ENCODE measurements around the gene WDR64. TPM values are rescaled to one million over a fixed set of nuclear protein-coding genes. Genes with fewer than 3 reads are reported as not detected.
"Not testable (repeated sequence)": the region's sequence is repeated elsewhere in the genome, so short reads cannot be mapped to it uniquely, and the experiment has no call there.

The WDR64 gene
- total RNA-seq, 3 donors from 2014 or later: 0.25 TPM; not detected in 2

DNA sequence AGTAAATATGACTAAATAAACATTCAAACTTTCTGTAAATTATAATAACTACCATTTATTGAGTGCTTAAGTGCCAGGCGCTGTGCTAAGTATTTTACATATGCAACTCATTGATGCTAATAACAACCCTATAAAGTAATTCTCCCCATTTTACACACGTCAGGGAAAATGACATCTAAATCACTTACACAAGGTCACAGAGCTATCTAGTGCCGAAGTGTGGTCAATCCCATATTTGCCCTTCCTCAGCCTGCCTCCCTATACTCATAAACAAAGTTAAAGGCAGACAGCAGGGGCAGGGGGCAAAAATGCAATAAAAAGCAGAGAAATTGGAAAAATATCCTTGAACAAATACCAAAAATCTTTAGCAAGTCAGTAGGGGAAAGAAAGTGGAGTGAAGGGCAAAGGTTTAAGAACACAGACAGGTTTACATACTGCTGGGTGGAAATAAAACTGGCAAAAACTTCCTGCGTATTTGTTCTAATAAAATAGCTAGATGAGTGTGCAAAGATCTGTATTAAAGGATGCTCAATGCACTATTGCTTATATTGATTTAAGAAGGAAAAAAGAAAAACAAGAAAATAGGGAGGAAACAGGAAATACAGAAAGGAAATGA is 72.8 kb downstream of the WDR64 start:
- TF ChIP-seq, protein P1, sequence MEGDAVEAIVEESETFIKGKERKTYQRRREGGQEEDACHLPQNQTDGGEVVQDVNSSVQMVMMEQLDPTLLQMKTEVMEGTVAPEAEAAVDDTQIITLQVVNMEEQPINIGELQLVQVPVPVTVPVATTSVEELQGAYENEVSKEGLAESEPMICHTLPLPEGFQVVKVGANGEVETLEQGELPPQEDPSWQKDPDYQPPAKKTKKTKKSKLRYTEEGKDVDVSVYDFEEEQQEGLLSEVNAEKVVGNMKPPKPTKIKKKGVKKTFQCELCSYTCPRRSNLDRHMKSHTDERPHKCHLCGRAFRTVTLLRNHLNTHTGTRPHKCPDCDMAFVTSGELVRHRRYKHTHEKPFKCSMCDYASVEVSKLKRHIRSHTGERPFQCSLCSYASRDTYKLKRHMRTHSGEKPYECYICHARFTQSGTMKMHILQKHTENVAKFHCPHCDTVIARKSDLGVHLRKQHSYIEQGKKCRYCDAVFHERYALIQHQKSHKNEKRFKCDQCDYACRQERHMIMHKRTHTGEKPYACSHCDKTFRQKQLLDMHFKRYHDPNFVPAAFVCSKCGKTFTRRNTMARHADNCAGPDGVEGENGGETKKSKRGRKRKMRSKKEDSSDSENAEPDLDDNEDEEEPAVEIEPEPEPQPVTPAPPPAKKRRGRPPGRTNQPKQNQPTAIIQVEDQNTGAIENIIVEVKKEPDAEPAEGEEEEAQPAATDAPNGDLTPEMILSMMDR (IDR thresholded peaks at IDR 0.05): no peak
- H3K36me3 ChIP-seq (ENCODE audit: low read depth): no peaks in the 10 kb centered on the region
- H3K4me1 ChIP-seq (ENCODE audit: low read depth): no peaks in the 10 kb centered on the region
- intact Hi-C loops (cut with DNase I, micrococcal nuclease): no loop called here
- DNase-seq (no peak), ATAC-seq (no peak)
- no peaks in the 10 kb centered on the region for H3K9me3 ChIP-seq
- H3K4me3 ChIP-seq: no peak overlapping the region

DNA sequence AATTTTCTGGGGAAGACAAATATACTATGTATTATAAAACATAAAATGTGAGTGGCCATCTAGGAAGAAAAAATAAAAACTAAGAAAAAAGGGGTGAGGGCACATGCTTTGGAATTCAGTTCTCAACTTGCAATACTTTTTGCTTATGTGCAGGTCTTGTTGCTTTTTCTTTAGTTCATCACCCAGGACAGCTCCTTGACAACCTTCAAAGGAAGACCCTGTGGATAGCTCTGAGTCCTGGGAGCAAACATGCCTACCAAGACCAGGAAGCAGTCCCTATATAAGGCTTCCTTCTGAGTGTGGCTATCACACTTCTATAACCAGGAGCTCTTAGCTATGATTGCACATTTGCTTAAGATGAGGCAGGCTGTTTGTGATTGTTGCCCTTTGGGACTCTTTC is 78.0 kb downstream of the WDR64 start:
- Histone ChIP-seq H3K36me3 (ENCODE audit: low read depth) (no peaks in the 10 kb centered on the region), H3K9me3 (no peaks in the 10 kb centered on the region), H3K4me1 (ENCODE audit: low read depth) (no peaks in the 10 kb centered on the region), H3K4me3 (no peak overlapping the region)
- TF ChIP-seq, protein P1 (IDR thresholded peaks at IDR 0.05): no peak
- ATAC-seq (no peak), DNase-seq (no peak)
- intact Hi-C loops (cut with DNase I, micrococcal nuclease): no loop called here

DNA sequence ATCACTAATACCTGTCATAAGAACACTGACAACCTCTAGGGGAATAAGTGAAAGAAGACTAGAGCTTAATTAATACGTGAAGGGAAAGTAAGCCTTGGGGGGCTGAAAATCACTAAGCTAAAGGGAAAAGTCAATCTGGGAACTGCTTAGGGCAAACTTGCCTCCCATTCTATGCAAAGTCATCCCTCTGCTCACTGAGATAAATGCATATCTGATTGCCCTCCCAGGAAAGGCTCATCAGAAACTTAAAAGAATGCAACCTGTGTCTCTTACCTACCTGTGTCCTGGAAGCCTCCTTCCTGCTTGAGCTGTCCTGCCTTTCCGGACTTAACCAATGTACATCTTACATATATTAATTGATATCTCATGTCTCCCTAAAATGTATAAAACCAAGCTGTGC is 81.8 kb downstream of the WDR64 start:
- DNase-seq: no peak
- intact Hi-C loops (cut with DNase I, micrococcal nuclease): no loop called here
- Histone ChIP-seq H3K4me3 (no peak overlapping the region), H3K9me3 (no peaks in the 10 kb centered on the region), H3K4me1 (ENCODE audit: low read depth) (no peaks in the 10 kb centered on the region), H3K36me3 (ENCODE audit: low read depth) (no peaks in the 10 kb centered on the region)
- TF ChIP-seq, protein P1 (IDR thresholded peaks at IDR 0.05): no peak
- ATAC-seq: no peak

DNA sequence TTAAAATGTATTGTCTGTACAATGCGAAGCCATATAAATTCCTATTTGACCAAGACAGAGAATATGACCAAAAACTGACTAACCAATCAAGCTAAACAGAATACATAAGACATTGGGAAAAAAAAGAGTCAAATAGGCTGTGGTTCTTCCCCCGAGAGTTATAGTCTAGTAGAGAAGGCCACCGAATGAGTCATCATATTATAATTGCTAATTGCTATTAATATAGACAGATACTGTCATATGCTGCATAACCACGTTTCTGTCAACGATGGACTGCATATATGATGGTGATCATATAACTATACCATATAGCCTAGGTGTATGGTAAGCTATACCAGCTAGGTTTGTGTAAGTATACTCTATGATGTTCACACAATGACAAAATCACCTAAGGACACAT is 82.5 kb downstream of the WDR64 start:
- no peak for ATAC-seq
- no peaks in the 10 kb centered on the region for H3K36me3 ChIP-seq (ENCODE audit: low read depth)
- no peaks in the 10 kb centered on the region for H3K4me1 ChIP-seq (ENCODE audit: low read depth)
- DNase-seq: no peak
- intact Hi-C loops (cut with DNase I, micrococcal nuclease): no loop called here
- H3K9me3 ChIP-seq: no peaks in the 10 kb centered on the region
- no peak overlapping the region for H3K4me3 ChIP-seq
- TF ChIP-seq, protein P1 (IDR thresholded peaks at IDR 0.05): no peak

DNA sequence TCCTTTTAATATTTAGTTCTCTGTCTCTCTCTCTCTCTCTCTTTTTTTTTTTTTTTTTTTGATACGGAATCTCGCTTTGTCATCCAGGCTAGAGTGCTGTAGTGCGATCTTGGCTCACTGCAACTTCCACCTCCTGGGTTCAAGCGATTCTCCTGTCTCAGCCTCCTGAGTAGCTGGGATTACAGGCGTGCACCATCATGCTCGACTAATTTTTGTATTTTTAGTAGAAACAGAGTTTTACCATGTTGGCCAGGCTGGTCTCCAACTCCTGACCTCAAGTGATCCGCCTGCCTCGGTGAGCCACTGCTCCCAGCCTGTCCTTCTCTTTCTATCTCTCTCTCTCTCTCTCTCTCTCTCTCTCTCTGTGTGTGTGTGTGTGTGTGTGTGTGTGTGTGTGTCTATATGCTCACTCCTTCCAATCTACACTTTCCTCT is 83.4 kb downstream of the WDR64 start:
- DNase-seq; intact Hi-C loops (cut with DNase I, micrococcal nuclease); ATAC-seq; H3K9me3 ChIP-seq; H3K4me3 ChIP-seq; H3K4me1 ChIP-seq (ENCODE audit: low read depth); H3K36me3 ChIP-seq (ENCODE audit: low read depth): not testable (repeated sequence)

DNA sequence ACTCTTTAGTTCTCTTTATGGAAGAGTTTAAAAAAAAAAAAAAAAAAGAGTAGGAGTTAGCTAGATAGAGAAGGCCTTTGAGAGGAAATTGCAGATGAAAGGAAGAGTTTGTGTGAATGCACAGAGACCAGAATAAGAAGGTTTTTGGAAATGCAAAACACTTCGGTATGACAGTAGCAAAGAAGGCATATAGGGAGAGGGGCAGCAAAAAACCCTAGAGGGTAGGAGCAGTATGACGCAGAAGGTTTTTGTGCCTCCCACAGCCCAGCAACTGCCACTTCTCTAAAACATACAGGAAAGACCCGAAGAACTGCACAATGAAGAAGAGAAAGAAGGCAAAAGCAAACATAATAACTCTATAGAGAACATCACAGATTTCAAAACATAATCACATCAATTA is 84.3 kb downstream of the WDR64 start:
- DNase-seq (no peak), ATAC-seq (no peak)
- TF ChIP-seq, protein P1 (IDR thresholded peaks at IDR 0.05): no peak

More for the DNA sequence above, 84.3 kb downstream of the WDR64 start:
- Histone ChIP-seq H3K4me1 (ENCODE audit: low read depth) (no peaks in the 10 kb centered on the region), H3K9me3 (no peaks in the 10 kb centered on the region), H3K4me3 (no peak overlapping the region), H3K36me3 (ENCODE audit: low read depth) (no peaks in the 10 kb centered on the region)
- intact Hi-C loops (cut with DNase I, micrococcal nuclease): no loop called here

All from mucosa of descending colon (tissue), 3 donors.